ENCODE results near the gene BATF.

Gene BATF

GRCh38 chr14:75499084-75499875 is 23.0 kb upstream of the BATF start:
- DNase-seq (ENCODE audit: low read depth in 2 of 2): peak in 1 of 2 donors; percentile 38

- DNase-seq (ENCODE audit: low read depth in 2 of 2): no peak
Observed at GRCh38 chr14:75501080-75501479, 21.2 kb upstream of the BATF start.

GRCh38 chr14:75504411-75504810 is 17.9 kb upstream of the BATF start:
- no peak for DNase-seq (ENCODE audit: low read depth in 2 of 2)

- no peak for DNase-seq (ENCODE audit: low read depth in 2 of 2)
Observed at GRCh38 chr14:75506930-75507329, 15.3 kb upstream of the BATF start.

- DNase-seq (ENCODE audit: low read depth in 2 of 2): no peak
Observed at GRCh38 chr14:75510547-75510946, 11.7 kb upstream of the BATF start.

GRCh38 chr14:75511201-75511600 is 11.1 kb upstream of the BATF start:
- DNase-seq (ENCODE audit: low read depth in 2 of 2): no peak

- DNase-seq (ENCODE audit: low read depth in 2 of 2): no peak
Observed at GRCh38 chr14:75513911-75514672, 8.2 kb upstream of the BATF start.

- peak in 1 of 2 donors; percentile 48 for DNase-seq (ENCODE audit: low read depth in 2 of 2)
Observed at GRCh38 chr14:75514673-75515628, 7.3 kb upstream of the BATF start.

- DNase-seq (ENCODE audit: low read depth in 2 of 2): no peak
Observed at GRCh38 chr14:75515629-75515996, 6.7 kb upstream of the BATF start.

- peak in 1 of 2 donors; percentile 32 for DNase-seq (ENCODE audit: low read depth in 2 of 2)
Observed at GRCh38 chr14:75518625-75519024, 3.6 kb upstream of the BATF start.

- no peak for DNase-seq (ENCODE audit: low read depth in 2 of 2)
Observed at GRCh38 chr14:75519394-75519793, 2.9 kb upstream of the BATF start.

- DNase-seq (ENCODE audit: low read depth in 2 of 2): no peak
Observed at GRCh38 chr14:75519826-75520728, 2.2 kb upstream of the BATF start.

- DNase-seq (ENCODE audit: low read depth in 2 of 2): no peak
Observed at GRCh38 chr14:75520852-75521251, 1.4 kb upstream of the BATF start.

GRCh38 chr14:75521415-75522199 is 662 bp upstream of the BATF start:
- no peak for DNase-seq (ENCODE audit: low read depth in 2 of 2)

GRCh38 chr14:75522983-75523318 is 682 bp downstream of the BATF start:
- no peak for DNase-seq (ENCODE audit: low read depth in 2 of 2)

GRCh38 chr14:75523771-75524171 is 1.5 kb downstream of the BATF start:
- no peak for DNase-seq (ENCODE audit: low read depth in 2 of 2)

- no peak for DNase-seq (ENCODE audit: low read depth in 2 of 2)
Observed at GRCh38 chr14:75525969-75526368, 3.7 kb downstream of the BATF start.

GRCh38 chr14:75527449-75528163 is 5.3 kb downstream of the BATF start:
- DNase-seq (ENCODE audit: low read depth in 2 of 2): no peak

GRCh38 chr14:75531256-75531655 is 9.0 kb downstream of the BATF start:
- no peak for DNase-seq (ENCODE audit: low read depth in 2 of 2)

Measured in stimulated activated CD8-positive, alpha-beta memory T cell treated with anti-CD3 and anti-CD28 coated beads, Interleukin-15, amount 100 ng/mL, for 48 hours (primary cell).